Fibroblast of gingiva (primary cell): ENCODE measurements around the gene LCT.
"Not testable (repeated sequence)": the region's sequence is repeated elsewhere in the genome, so short reads cannot be mapped to it uniquely, and the experiment has no call there.

ENCODE experiments used
- DNase-seq: peaks from one replicate; pipeline ENCODE4 v3.0.0-alpha.2; 2011; ENCODE audit warnings: low read depth

The LCT gene

DNA sequence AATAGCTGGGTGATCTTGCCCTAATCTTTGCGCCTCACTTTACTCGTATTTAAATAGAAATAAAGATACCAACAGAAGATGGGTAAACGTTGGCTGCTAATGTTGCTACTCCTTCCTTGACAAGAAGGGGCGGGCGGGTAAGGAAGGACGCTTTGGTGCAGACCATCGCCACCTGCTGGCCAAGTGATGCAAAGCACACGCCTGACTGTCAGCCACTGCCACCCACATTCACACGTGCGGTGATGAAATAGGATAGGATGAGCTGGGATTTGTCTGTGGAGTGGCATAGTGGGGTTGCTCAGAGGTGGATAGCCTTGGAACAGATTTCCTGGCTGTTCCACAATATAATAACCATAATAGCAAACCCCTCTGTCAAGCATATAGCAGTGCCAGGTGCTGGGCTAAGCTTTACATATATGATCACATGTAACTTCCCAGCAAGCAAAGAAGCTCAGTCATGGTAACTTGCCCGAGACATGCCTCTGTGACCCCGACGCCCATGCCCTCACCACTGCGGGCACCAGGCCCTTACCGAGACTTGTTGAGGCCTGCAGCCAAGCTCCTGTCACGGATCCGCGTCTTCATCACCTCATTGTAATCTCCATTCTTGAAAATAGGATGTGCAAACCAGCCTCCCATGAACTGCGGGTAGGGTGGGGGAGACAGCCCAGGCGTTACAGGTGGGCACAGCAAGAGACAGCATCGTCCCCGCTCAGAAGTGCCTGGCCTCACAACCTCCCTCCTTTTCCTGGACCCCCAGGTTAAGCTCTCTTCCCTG lies 39.3 kb downstream of the LCT start:
- DNase-seq, result peak; percentile 74

DNA sequence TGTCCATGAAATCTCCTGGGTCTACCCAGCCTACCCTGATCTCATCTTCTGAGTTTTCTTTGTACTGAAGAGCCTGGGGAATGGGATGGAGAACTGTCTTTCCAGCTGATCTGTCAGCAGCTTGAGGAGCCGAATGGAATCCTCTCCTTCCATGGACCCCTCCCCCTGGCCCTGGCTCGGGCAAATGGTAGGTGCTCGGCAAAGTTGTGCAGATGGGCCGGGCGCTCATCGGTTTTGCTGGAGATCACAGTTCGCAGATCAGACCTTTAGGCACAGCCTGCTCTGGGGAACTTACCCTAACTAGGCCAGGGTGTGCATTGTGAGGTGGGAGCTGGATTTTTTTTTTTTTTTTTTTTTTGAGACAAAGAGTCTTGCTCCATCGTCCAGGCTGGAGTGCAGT lies 40.4 kb downstream of the LCT start:
- no peak for DNase-seq

GRCh38 chr2:135795641-135796040 lies 41.3 kb downstream of the LCT start:
- not testable (repeated sequence) for DNase-seq

DNA sequence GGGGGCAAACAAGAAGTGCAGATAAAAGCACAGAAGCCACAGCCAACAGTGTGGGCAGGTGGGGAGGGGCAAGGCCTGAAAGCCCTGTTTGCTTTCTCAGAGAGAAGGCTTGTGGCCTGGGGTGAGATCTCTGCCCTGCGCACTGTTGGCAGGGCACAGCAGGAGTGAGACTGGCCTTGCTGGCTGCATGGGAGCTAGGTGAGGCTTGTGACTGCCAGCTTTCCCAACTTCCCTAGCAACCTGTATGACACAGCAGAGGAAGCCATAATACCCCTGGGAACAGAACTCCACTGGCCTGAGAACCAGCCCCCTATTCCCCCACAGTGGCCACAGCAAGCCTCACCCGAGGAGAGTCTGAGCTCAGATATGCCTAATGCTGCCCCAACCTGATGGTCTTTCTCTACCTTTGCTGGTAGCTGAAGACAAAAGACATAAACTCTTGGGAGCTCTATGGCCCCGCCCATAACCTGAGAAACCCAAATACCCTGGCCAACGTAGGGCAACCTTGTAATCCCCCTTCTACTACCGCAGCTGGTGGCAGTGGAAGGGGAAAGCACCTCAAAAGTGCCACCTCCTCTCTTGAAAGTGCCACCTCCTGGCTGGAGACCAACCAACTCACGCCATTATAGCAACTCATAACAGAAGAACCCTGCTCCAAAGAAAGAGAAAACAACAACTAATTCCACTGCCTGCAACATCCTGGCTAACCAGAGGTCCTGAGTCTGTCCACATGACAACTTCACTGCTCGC lies 44.4 kb downstream of the LCT start:
- DNase-seq, result no peak

DNA sequence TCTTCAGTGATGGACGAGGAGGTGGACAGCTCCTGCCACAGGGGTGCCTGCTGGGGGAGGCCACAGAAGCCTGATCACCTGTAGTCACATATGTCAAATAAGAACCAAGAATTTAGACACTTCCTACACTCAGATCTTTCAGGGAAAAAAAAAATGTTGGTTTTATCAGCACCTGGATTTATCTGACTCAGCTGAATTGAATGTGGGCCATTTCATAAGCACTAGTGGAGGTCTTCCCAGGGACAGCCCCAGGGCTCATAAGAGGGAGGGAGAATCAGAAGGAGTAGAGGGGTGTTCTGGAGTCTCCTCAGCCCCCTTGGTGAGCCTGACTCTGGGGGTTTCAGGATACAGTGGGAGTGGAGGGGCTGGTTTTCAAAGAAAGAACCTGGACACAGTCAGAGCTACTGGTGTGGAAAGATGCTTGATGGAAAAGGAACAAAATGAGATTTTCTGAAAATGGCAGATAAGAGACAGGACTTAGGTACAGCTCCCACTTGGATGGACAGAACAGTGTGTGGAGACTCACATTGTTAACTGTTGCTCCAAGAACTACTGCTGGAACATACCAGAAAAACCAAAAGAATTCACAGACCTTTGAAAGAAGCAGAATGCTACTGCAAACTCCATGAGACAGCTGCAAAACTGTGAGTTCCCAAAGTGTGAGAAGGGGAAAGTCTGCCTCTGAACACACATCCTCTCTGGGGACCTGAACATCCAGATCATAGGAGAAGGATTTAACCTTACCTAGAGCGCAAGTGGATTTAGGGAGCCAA lies 45.4 kb downstream of the LCT start:
- peak; percentile 12 for DNase-seq

- DNase-seq, result no peak
These were observed 46.6 kb downstream of the LCT start for GRCh38 chr2:135790423-135790822.

GRCh38 chr2:135786823-135787222 lies 50.2 kb downstream of the LCT start:
- peak; percentile 73 for DNase-seq

- no peak for DNase-seq
These were observed 52.0 kb downstream of the LCT start for GRCh38 chr2:135785032-135785431.

DNA sequence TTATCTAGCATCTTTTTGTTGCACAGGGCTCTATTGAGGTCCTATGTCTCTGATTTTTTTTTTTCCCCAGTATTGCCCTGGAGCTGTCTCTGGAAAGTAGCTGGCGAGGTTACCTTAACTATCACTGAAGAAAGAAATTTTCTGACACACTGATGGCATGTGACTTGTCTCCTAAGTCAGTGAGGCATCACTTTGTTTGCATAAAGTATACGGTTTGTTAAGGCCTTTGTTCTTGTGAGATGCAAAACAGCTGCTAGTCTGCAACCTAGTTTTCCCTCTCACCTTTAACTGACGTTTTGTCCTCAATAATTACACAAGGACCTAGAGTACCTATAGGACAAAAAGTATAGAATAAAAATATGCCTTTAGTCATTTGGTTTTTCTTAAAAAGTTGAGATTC lies 53.5 kb downstream of the LCT start:
- DNase-seq, result no peak

GRCh38 chr2:135782231-135782630 lies 54.8 kb downstream of the LCT start:
- DNase-seq, result no peak

DNA sequence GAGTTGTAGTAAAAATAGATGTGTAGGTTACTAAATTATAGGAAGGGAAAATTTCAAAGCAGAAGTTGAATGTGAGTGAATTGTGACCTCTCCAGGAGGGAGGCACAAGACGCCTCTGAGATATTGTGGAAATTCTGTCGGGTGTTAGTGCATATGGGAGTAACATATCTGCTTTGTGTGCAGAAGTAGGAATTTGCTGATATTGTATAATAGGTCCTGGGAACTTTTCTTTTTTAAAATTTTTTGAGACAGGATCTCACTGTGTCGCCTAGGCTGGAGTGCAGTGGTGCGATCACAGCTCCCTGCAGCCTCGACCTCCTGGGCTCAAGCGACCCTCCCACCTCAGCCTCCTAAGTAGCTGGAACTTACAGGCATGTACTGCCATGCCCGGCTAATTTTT lies 60.6 kb downstream of the LCT start:
- DNase-seq, result no peak

DNA sequence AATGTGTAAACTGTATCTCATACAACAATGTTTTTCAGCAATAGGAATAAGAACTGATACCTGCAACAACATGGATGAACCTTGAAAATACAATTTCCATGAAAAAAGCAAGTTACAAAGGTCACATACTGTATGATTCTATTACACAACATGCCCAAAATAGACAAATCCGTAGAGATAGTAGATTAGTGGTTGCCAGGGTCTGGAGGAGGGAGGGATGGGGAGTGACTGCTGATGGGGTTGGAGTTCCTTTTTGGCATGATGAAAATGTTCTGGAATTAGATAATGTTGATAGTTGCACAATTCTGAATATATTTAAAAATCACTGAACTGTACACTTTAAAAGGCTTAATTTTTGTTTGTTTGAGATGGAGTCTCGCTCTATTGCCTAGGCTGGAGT lies 61.6 kb downstream of the LCT start:
- DNase-seq, result peak; percentile 56

DNA sequence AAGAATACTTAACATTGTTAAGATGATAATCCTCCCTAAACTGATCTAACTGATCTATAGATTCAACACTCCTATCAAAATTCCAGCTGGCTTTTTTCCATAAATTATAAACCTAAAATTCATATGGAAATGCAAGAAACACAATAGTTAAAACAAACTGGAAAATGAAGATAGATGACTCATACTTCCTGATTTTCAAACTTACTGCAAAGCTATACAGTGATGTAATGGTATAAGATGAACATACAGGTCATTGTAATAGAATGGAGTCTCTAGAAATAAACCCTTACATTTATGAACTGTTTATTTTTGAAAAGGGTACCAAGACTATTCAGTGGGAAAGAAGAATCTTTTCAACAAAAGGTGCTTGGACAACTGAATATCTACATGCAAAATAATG lies 63.1 kb downstream of the LCT start:
- DNase-seq, result no peak

GRCh38 chr2:135773319-135773718 lies 63.7 kb downstream of the LCT start:
- no peak for DNase-seq

- DNase-seq, result no peak
These were observed 68.1 kb downstream of the LCT start for GRCh38 chr2:135768863-135769262.

DNA sequence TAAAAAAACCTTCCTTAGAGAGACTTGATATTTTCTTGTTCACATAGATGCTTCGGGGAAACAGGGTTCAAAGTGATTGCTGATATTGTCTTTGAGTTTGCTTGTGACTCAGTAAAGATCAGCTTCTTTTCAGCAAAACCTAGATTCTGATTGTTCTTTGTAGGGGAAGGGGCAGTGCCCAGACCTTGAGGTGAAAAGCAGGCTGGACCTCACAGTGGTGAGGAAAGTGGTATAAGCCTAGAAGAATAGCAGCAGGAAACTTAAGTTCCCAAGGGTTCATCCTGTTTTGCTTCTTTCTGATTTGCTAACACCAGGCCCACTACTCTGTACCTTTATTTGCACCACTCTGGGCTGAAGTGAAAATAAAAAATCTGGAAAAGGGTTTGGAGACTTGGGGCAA lies 74.5 kb downstream of the LCT start:
- no peak for DNase-seq

GRCh38 chr2:135762022-135762421 lies 75.0 kb downstream of the LCT start:
- peak; percentile 15 for DNase-seq

DNA sequence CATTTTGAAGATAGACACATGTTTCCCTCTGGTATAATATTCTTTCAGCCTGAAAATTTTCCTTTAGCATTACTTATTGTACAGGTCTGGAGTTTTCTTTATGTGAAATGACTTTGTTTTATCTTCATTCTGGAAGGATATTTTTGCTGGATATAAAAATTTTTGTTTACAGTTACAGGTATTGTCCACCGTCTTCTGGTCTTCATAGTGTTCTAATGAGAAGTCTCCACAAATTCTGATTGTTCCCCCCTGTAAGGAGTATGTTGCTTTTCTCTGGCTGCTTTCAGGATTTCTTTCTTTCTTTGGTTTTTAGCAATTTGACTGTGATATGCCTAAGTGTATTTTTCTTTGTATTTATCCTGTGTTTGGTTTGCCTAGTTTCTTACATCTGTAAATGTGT lies 80.3 kb downstream of the LCT start:
- no peak for DNase-seq

- DNase-seq, result no peak
These were observed 81.4 kb downstream of the LCT start for GRCh38 chr2:135755573-135755972.

- peak; percentile 39 for DNase-seq
These were observed 91.4 kb downstream of the LCT start for GRCh38 chr2:135745545-135745944.

- peak; percentile 14 for DNase-seq
These were observed 92.1 kb downstream of the LCT start for GRCh38 chr2:135744760-135745314.

GRCh38 chr2:135743860-135744259 lies 93.1 kb downstream of the LCT start:
- no peak for DNase-seq
